ENCODE results near the gene ISCU.

- TF ChIP-seq, protein P1, sequence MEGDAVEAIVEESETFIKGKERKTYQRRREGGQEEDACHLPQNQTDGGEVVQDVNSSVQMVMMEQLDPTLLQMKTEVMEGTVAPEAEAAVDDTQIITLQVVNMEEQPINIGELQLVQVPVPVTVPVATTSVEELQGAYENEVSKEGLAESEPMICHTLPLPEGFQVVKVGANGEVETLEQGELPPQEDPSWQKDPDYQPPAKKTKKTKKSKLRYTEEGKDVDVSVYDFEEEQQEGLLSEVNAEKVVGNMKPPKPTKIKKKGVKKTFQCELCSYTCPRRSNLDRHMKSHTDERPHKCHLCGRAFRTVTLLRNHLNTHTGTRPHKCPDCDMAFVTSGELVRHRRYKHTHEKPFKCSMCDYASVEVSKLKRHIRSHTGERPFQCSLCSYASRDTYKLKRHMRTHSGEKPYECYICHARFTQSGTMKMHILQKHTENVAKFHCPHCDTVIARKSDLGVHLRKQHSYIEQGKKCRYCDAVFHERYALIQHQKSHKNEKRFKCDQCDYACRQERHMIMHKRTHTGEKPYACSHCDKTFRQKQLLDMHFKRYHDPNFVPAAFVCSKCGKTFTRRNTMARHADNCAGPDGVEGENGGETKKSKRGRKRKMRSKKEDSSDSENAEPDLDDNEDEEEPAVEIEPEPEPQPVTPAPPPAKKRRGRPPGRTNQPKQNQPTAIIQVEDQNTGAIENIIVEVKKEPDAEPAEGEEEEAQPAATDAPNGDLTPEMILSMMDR (conservative IDR thresholded peaks at IDR 0.05) = no peak
- TF ChIP-seq EZH2 (IDR thresholded peaks at IDR 0.05; ENCODE audit: low read depth) = no peak
Measured at GRCh38 chr12:108589028-108589839, 26.8 kb downstream of the ISCU start.

Data from PC-9 (cell line).